ENCODE measurements around the gene OR8K3. TPM values are rescaled to one million over a fixed set of nuclear protein-coding genes. Genes with fewer than 3 reads are reported as not detected.

Gene OR8K3
- total RNA-seq (not detected), polyA plus RNA-seq (not detected)

DNA sequence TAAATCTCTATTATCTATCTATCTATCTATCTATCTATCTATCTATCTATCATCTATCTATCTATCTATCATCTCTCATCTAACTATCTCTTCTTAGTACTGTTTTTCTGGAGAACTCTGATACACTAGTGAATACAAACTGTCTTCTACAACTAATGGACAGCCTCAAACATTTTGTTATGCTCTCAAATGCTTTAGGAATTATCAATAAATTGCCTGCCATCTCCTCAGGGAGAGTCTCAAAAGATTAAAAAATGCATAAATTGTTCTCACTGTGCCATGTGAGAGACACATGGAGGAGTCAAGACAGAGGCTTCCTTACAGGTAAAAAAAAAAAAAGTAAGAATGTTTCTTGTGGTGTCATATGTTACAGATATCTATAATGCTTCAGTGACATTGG, at the start of gene OR8K3:
TSS of gene OR8K3 (plus strand) at position 301 of the 400 bp plus-strand sequence. CDS start 3,163 bp downstream, outside the sequence.
- no peak for DNase-seq (ENCODE audit: low spot score)
- no peaks in the 10 kb centered on the region for H3K36me3 ChIP-seq (ENCODE audit: control insufficient read depth in 4 of 4, insufficient read depth in 3 of 4, low read depth in 1 of 4, low read length in 3 of 4)
- TF ChIP-seq RXRA (IDR thresholded peaks at IDR 0.05), result no peak
- no peak for TF ChIP-seq EGR1 (IDR thresholded peaks at IDR 0.05; ENCODE audit: low read depth in 2 of 2)
- TF ChIP-seq FOXA2 (IDR thresholded peaks at IDR 0.05), result no peak
- no peak for TF ChIP-seq NR2F2 (IDR thresholded peaks at IDR 0.05)
- TF ChIP-seq HNF4A (conservative IDR thresholded peaks at IDR 0.05), result no peak
- no peaks in the 10 kb centered on the region for H3K27me3 ChIP-seq (ENCODE audit: control insufficient read depth in 4 of 4, insufficient read depth in 4 of 4, low read length in 3 of 4)
- no peak within 1 kb of the TSS for H3K27ac ChIP-seq (ENCODE audit: low read depth in 1 of 2, low read length in 2 of 2)
- no peak within 1 kb of the TSS for H3K9ac ChIP-seq (ENCODE audit: low read depth in 1 of 2, low read length in 2 of 2)
- no peaks in the 10 kb centered on the region for H3K9me3 ChIP-seq (ENCODE audit: control insufficient read depth in 4 of 4, low read length in 3 of 4)
- no peaks in the 10 kb centered on the region for H3K4me1 ChIP-seq (ENCODE audit: control insufficient read depth in 4 of 4, insufficient read depth in 4 of 4, low read length in 3 of 4)
- no peak within 1 kb of the TSS for H3K4me3 ChIP-seq (ENCODE audit: low read depth in 1 of 3, low read length in 3 of 3)

DNA sequence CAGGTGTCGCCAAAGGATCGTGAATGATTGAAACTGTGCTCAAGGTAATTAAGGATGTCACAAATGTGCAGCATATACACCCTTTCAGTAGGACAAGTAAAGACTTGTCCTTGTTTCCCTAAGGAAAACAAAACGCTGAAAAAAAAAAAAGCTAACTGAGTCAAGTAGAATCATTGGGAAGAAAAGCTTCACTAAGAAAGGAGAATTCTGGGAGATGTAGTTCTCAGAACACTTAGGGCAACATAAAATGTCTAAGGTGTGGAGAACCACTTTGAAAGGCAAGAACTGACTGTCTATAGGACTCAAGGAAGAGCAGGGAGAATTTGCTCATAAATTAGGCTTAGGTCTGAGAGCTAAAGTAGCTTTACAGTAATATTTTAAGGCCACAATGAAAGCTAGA, 43.9 kb upstream of the OR8K3 start:
- 50% methylated on average over 3 of the region's 3 CpGs for WGBS
- Histone ChIP-seq H3K9ac (ENCODE audit: low read depth in 1 of 2, low read length in 2 of 2) (no peak overlapping the region), H3K4me3 (ENCODE audit: low read depth in 1 of 3, low read length in 3 of 3) (no peak overlapping the region), H3K4me1 (ENCODE audit: control insufficient read depth in 4 of 4, insufficient read depth in 4 of 4, low read length in 3 of 4) (no peaks in the 10 kb centered on the region), H3K9me3 (ENCODE audit: control insufficient read depth in 4 of 4, low read length in 3 of 4) (peaks cover 0 to 2% (median under 1%) of the 10 kb centered on the region in 4 donors), H3K27ac (ENCODE audit: low read depth in 1 of 2, low read length in 2 of 2) (no peak overlapping the region), H3K36me3 (ENCODE audit: control insufficient read depth in 4 of 4, insufficient read depth in 3 of 4, low read depth in 1 of 4, low read length in 3 of 4) (no peaks in the 10 kb centered on the region), H3K27me3 (ENCODE audit: control insufficient read depth in 4 of 4, insufficient read depth in 4 of 4, low read length in 3 of 4) (no peaks in the 10 kb centered on the region)
- TF ChIP-seq EGR1 (IDR thresholded peaks at IDR 0.05; ENCODE audit: low read depth in 2 of 2) (no peak), HNF4G (IDR thresholded peaks at IDR 0.05) (no peak), GABPA (IDR thresholded peaks at IDR 0.05 in 1 of 2, conservative IDR thresholded peaks at IDR 0.05 in 1 of 2) (no peak), HNF4A (conservative IDR thresholded peaks at IDR 0.05) (no peak), RAD21 (IDR thresholded peaks at IDR 0.05) (no peak)
- TF ChIP-seq, protein P1, sequence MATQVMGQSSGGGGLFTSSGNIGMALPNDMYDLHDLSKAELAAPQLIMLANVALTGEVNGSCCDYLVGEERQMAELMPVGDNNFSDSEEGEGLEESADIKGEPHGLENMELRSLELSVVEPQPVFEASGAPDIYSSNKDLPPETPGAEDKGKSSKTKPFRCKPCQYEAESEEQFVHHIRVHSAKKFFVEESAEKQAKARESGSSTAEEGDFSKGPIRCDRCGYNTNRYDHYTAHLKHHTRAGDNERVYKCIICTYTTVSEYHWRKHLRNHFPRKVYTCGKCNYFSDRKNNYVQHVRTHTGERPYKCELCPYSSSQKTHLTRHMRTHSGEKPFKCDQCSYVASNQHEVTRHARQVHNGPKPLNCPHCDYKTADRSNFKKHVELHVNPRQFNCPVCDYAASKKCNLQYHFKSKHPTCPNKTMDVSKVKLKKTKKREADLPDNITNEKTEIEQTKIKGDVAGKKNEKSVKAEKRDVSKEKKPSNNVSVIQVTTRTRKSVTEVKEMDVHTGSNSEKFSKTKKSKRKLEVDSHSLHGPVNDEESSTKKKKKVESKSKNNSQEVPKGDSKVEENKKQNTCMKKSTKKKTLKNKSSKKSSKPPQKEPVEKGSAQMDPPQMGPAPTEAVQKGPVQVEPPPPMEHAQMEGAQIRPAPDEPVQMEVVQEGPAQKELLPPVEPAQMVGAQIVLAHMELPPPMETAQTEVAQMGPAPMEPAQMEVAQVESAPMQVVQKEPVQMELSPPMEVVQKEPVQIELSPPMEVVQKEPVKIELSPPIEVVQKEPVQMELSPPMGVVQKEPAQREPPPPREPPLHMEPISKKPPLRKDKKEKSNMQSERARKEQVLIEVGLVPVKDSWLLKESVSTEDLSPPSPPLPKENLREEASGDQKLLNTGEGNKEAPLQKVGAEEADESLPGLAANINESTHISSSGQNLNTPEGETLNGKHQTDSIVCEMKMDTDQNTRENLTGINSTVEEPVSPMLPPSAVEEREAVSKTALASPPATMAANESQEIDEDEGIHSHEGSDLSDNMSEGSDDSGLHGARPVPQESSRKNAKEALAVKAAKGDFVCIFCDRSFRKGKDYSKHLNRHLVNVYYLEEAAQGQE (IDR thresholded peaks at IDR 0.05), result no peak
- DNase-seq (ENCODE audit: low spot score), result no peak

GRCh38 chr11:56273854-56274253, 41.1 kb upstream of the OR8K3 start, which contains the start of gene OR5T1:
Gene OR5T1, plus strand, starts transcription at chr11:56274154. Its CDS starts 1,485 bp downstream, at chr11:56275639.
- TF ChIP-seq JUND (IDR thresholded peaks at IDR 0.05), result no peak
- no peak for TF ChIP-seq RAD21 (IDR thresholded peaks at IDR 0.05)
- TF ChIP-seq, protein P2, sequence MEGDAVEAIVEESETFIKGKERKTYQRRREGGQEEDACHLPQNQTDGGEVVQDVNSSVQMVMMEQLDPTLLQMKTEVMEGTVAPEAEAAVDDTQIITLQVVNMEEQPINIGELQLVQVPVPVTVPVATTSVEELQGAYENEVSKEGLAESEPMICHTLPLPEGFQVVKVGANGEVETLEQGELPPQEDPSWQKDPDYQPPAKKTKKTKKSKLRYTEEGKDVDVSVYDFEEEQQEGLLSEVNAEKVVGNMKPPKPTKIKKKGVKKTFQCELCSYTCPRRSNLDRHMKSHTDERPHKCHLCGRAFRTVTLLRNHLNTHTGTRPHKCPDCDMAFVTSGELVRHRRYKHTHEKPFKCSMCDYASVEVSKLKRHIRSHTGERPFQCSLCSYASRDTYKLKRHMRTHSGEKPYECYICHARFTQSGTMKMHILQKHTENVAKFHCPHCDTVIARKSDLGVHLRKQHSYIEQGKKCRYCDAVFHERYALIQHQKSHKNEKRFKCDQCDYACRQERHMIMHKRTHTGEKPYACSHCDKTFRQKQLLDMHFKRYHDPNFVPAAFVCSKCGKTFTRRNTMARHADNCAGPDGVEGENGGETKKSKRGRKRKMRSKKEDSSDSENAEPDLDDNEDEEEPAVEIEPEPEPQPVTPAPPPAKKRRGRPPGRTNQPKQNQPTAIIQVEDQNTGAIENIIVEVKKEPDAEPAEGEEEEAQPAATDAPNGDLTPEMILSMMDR (IDR thresholded peaks at IDR 0.05; ENCODE audit: low read depth, low read length, missing input control), result no peak
- no peak for TF ChIP-seq TAF1 (conservative IDR thresholded peaks at IDR 0.05)
- no peaks in the 10 kb centered on the region for H3K9me3 ChIP-seq (ENCODE audit: control insufficient read depth in 4 of 4, low read length in 3 of 4)
- H3K4me1 ChIP-seq (ENCODE audit: control insufficient read depth in 4 of 4, insufficient read depth in 4 of 4, low read length in 3 of 4), result no peaks in the 10 kb centered on the region
- no peak within 1 kb of the TSS for H3K27ac ChIP-seq (ENCODE audit: low read depth in 1 of 2, low read length in 2 of 2)
- no peaks in the 10 kb centered on the region for H3K36me3 ChIP-seq (ENCODE audit: control insufficient read depth in 4 of 4, insufficient read depth in 3 of 4, low read depth in 1 of 4, low read length in 3 of 4)
- no peak within 1 kb of the TSS for H3K9ac ChIP-seq (ENCODE audit: low read depth in 1 of 2, low read length in 2 of 2)
- no peak for DNase-seq (ENCODE audit: low spot score)
- no peaks in the 10 kb centered on the region for H3K27me3 ChIP-seq (ENCODE audit: control insufficient read depth in 4 of 4, insufficient read depth in 4 of 4, low read length in 3 of 4)
- H3K4me3 ChIP-seq (ENCODE audit: low read depth in 1 of 3, low read length in 3 of 3), result no peak within 1 kb of the TSS
